ENCODE data around the gene MACROD2.

The MACROD2 gene

GRCh38 chr20:15542655-15543054 is 1547.3 kb downstream of the MACROD2 start:
- no peak for TF ChIP-seq TAF1 (IDR thresholded peaks at IDR 0.05; ENCODE audit: low read depth, low read length)
- TF ChIP-seq PAX5 (IDR thresholded peaks at IDR 0.05; ENCODE audit: insufficient read depth, low read length, severe bottlenecking) = no peak
- TF ChIP-seq SPI1 (IDR thresholded peaks at IDR 0.05; ENCODE audit: low read depth, low read length) = no peak
- no peak for TF ChIP-seq POU2F2 (IDR thresholded peaks at IDR 0.05; ENCODE audit: low read depth, low read length)
- no peak for TF ChIP-seq POLR2AphosphoS5 (IDR thresholded peaks at IDR 0.05; ENCODE audit: low read depth, low read length)
- TF ChIP-seq POLR2A (IDR thresholded peaks at IDR 0.05; ENCODE audit: low read depth, low read length) = no peak
- FAIRE-seq (no peak), DNase-seq (ENCODE audit: insufficient read length, low spot score) (no peak)

GRCh38 chr20:15544742-15545141 is 1549.4 kb downstream of the MACROD2 start:
- TF ChIP-seq SPI1 (IDR thresholded peaks at IDR 0.05; ENCODE audit: low read depth, low read length) (no peak), POLR2AphosphoS5 (IDR thresholded peaks at IDR 0.05; ENCODE audit: low read depth, low read length) (no peak), PAX5 (IDR thresholded peaks at IDR 0.05; ENCODE audit: insufficient read depth, low read length, severe bottlenecking) (no peak)
- FAIRE-seq (no peak), DNase-seq (ENCODE audit: insufficient read length, low spot score) (no peak)

- FAIRE-seq = no peak
- DNase-seq (ENCODE audit: insufficient read length, low spot score) = no peak
- TF ChIP-seq SPI1 (IDR thresholded peaks at IDR 0.05; ENCODE audit: low read depth, low read length) (no peak), POU2F2 (IDR thresholded peaks at IDR 0.05; ENCODE audit: low read depth, low read length) (no peak), TAF1 (IDR thresholded peaks at IDR 0.05; ENCODE audit: low read depth, low read length) (no peak), POLR2AphosphoS5 (IDR thresholded peaks at IDR 0.05; ENCODE audit: low read depth, low read length) (no peak), PAX5 (IDR thresholded peaks at IDR 0.05; ENCODE audit: insufficient read depth, low read length, severe bottlenecking) (no peak), POLR2A (IDR thresholded peaks at IDR 0.05; ENCODE audit: low read depth, low read length) (no peak)
These were observed 1551.3 kb downstream of the MACROD2 start for GRCh38 chr20:15546525-15547023.

- no peak for FAIRE-seq
- TF ChIP-seq PAX5 (IDR thresholded peaks at IDR 0.05; ENCODE audit: insufficient read depth, low read length, severe bottlenecking) = no peak
- no peak for TF ChIP-seq SPI1 (IDR thresholded peaks at IDR 0.05; ENCODE audit: low read depth, low read length)
- no peak for TF ChIP-seq TAF1 (IDR thresholded peaks at IDR 0.05; ENCODE audit: low read depth, low read length)
- no peak for TF ChIP-seq POLR2A (IDR thresholded peaks at IDR 0.05; ENCODE audit: low read depth, low read length)
- TF ChIP-seq POLR2AphosphoS5 (IDR thresholded peaks at IDR 0.05; ENCODE audit: low read depth, low read length) = no peak
- TF ChIP-seq POU2F2 (IDR thresholded peaks at IDR 0.05; ENCODE audit: low read depth, low read length) = no peak
- DNase-seq (ENCODE audit: insufficient read length, low spot score) = no peak
These were observed 1551.8 kb downstream of the MACROD2 start for GRCh38 chr20:15547119-15547518.

GRCh38 chr20:15550116-15550870 is 1555.0 kb downstream of the MACROD2 start:
- FAIRE-seq = no peak
- no peak for TF ChIP-seq PAX5 (IDR thresholded peaks at IDR 0.05; ENCODE audit: insufficient read depth, low read length, severe bottlenecking)
- TF ChIP-seq POLR2AphosphoS5 (IDR thresholded peaks at IDR 0.05; ENCODE audit: low read depth, low read length) = no peak
- no peak for TF ChIP-seq SPI1 (IDR thresholded peaks at IDR 0.05; ENCODE audit: low read depth, low read length)
- TF ChIP-seq POLR2A (IDR thresholded peaks at IDR 0.05; ENCODE audit: low read depth, low read length) = no peak
- TF ChIP-seq POU2F2 (IDR thresholded peaks at IDR 0.05; ENCODE audit: low read depth, low read length) = no peak
- TF ChIP-seq TAF1 (IDR thresholded peaks at IDR 0.05; ENCODE audit: low read depth, low read length) = no peak

GRCh38 chr20:15555913-15556312 is 1560.6 kb downstream of the MACROD2 start:
- TF ChIP-seq POLR2AphosphoS5 (IDR thresholded peaks at IDR 0.05; ENCODE audit: low read depth, low read length) (no peak), SPI1 (IDR thresholded peaks at IDR 0.05; ENCODE audit: low read depth, low read length) (no peak), POU2F2 (IDR thresholded peaks at IDR 0.05; ENCODE audit: low read depth, low read length) (no peak), TAF1 (IDR thresholded peaks at IDR 0.05; ENCODE audit: low read depth, low read length) (no peak), POLR2A (IDR thresholded peaks at IDR 0.05; ENCODE audit: low read depth, low read length) (no peak), PAX5 (IDR thresholded peaks at IDR 0.05; ENCODE audit: insufficient read depth, low read length, severe bottlenecking) (no peak)
- FAIRE-seq = no peak

More at GRCh38 chr20:15550116-15550870, 1555.0 kb downstream of the MACROD2 start:
- DNase-seq (ENCODE audit: insufficient read length, low spot score) = no peak

GRCh38 chr20:15556869-15557268 is 1561.6 kb downstream of the MACROD2 start:
- DNase-seq (ENCODE audit: insufficient read length, low spot score) = no peak
- FAIRE-seq = no peak
- TF ChIP-seq SPI1 (IDR thresholded peaks at IDR 0.05; ENCODE audit: low read depth, low read length) = no peak
- TF ChIP-seq PAX5 (IDR thresholded peaks at IDR 0.05; ENCODE audit: insufficient read depth, low read length, severe bottlenecking) = no peak
- TF ChIP-seq TAF1 (IDR thresholded peaks at IDR 0.05; ENCODE audit: low read depth, low read length) = no peak
- TF ChIP-seq POU2F2 (IDR thresholded peaks at IDR 0.05; ENCODE audit: low read depth, low read length) = no peak
- TF ChIP-seq POLR2A (IDR thresholded peaks at IDR 0.05; ENCODE audit: low read depth, low read length) = no peak
- TF ChIP-seq POLR2AphosphoS5 (IDR thresholded peaks at IDR 0.05; ENCODE audit: low read depth, low read length) = no peak

More at GRCh38 chr20:15555913-15556312, 1560.6 kb downstream of the MACROD2 start:
- no peak for DNase-seq (ENCODE audit: insufficient read length, low spot score)

- no peak for FAIRE-seq
These were observed 1565.8 kb downstream of the MACROD2 start for GRCh38 chr20:15561070-15561569.

GRCh38 chr20:15561707-15562404 is 1566.5 kb downstream of the MACROD2 start:
- FAIRE-seq (no peak), DNase-seq (ENCODE audit: insufficient read length, low spot score) (no peak)
- TF ChIP-seq POLR2A (IDR thresholded peaks at IDR 0.05; ENCODE audit: low read depth, low read length) = no peak
- TF ChIP-seq SPI1 (IDR thresholded peaks at IDR 0.05; ENCODE audit: low read depth, low read length) = no peak
- TF ChIP-seq TAF1 (IDR thresholded peaks at IDR 0.05; ENCODE audit: low read depth, low read length) = no peak
- TF ChIP-seq POU2F2 (IDR thresholded peaks at IDR 0.05; ENCODE audit: low read depth, low read length) = no peak
- TF ChIP-seq POLR2AphosphoS5 (IDR thresholded peaks at IDR 0.05; ENCODE audit: low read depth, low read length) = no peak
- TF ChIP-seq PAX5 (IDR thresholded peaks at IDR 0.05; ENCODE audit: insufficient read depth, low read length, severe bottlenecking) = no peak

More at GRCh38 chr20:15561070-15561569, 1565.8 kb downstream of the MACROD2 start:
- no peak for DNase-seq (ENCODE audit: insufficient read length, low spot score)
- TF ChIP-seq POU2F2 (IDR thresholded peaks at IDR 0.05; ENCODE audit: low read depth, low read length) = no peak
- TF ChIP-seq POLR2AphosphoS5 (IDR thresholded peaks at IDR 0.05; ENCODE audit: low read depth, low read length) = no peak
- no peak for TF ChIP-seq TAF1 (IDR thresholded peaks at IDR 0.05; ENCODE audit: low read depth, low read length)
- no peak for TF ChIP-seq PAX5 (IDR thresholded peaks at IDR 0.05; ENCODE audit: insufficient read depth, low read length, severe bottlenecking)
- no peak for TF ChIP-seq POLR2A (IDR thresholded peaks at IDR 0.05; ENCODE audit: low read depth, low read length)
- no peak for TF ChIP-seq SPI1 (IDR thresholded peaks at IDR 0.05; ENCODE audit: low read depth, low read length)
